NCI-H187 treated with DMSO at 0.1 percent for 48 hours (cell line): ENCODE data around the gene SPP1.
"Not testable (repeated sequence)": the region's sequence is repeated elsewhere in the genome, so short reads cannot be mapped to it uniquely, and the experiment has no call there.

Source experiments
- DNase-seq: peaks from one replicate; lab custom pipeline; 2025; lab: John Stamatoyannopoulos, UW

Gene SPP1

DNA sequence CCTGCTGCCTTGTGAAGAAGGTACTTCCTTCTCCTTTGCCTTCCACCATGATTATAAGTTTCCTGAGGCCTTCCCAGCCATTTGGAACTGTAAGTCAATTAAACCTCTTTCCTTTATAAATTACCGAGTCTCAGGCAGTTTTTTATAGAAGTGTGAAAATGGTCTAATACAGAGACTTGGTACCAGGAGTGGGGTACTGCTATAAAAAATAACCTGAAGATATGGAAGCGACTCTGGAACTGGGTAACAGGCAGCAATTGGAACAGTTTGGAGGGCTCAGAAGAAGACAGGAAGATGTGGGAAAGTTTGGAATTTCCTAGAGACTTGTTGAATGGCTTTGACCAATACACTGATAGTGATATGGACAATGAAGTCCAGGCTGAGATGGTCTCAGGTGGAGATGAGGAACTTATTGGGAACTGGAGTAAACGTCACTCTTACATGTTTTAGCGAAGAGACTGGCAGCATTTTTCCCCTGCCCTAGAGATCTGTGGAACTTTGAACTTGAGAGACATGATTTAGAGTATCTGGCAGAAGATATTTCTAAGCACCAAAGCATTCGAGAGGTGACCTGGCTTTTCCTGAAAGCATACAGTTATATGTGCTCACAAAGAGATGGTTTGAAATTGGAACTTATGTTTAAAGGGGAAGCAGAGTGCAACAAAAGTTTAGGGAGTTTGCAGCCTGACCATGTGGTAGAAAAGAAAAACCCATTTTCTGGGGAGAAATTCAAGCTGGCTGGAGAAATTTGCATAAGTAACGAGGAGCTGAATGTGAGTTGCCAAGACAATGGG lies 50.6 kb downstream of the SPP1 start:
- not testable (repeated sequence) for DNase-seq

DNA sequence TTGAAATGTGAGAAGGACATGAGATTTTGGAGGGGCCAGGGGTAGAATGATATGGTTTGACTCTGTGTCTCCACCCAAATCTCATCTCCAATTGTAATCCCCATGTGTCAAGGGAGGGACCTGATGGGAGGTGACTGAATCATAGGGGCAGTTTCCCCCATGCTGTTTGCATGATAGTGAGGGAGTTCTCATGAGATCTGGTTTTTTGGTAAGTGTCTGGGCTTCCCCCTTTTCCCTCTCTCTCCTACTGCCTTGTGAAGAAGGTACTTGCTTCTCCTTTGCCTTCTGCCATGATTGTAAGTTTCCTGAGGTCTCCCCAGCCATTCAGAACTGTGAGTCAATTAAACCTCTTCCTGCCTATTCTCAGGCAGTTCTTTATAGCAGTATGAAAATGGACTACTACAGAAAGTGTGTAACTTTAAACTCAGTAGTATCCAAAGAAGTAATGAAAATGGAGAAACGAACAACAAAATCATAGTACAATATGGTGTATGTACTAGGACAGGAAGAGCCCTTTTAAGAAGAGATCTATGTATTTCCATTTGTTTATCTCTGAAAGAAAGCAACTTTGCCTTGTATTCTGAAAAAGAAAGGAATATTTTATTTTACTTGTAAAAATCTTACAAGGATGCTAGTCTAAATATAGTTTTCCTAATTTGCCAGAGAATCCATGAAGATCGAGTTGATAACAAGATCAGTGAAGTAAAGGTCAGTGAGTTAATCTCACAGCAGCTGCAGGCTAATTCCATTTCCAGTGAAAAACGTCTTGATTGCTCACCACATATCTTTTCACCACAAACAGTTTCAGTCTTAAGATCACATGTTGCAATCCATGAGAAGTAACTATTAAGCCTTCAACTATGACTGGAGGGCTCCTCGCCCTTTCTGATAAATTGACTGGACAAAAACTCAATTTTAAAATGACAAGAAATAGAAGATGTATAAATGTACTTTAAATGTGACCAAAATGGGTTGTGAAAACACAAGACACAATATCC lies 52.4 kb downstream of the SPP1 start:
- DNase-seq = no peak

DNA sequence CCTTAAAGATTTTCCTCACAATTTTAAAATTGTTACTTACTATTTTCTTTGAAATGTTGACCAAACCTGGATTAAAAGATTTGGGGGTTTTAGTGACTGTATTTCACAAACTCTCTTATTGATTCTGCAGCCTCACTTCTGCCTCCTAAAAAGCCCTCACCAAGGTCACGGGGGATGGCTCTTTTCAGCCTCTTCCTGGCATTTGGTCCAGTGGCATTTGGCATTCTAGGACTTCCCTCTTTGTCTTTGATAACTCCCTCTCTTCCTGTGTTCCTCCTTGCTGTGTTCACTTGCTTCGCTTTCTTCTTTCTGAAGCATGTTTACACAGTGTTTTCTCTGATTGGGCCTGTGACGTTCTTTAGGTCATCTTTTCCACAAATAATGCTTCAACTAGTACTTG lies 53.4 kb downstream of the SPP1 start:
- DNase-seq = no peak

DNA sequence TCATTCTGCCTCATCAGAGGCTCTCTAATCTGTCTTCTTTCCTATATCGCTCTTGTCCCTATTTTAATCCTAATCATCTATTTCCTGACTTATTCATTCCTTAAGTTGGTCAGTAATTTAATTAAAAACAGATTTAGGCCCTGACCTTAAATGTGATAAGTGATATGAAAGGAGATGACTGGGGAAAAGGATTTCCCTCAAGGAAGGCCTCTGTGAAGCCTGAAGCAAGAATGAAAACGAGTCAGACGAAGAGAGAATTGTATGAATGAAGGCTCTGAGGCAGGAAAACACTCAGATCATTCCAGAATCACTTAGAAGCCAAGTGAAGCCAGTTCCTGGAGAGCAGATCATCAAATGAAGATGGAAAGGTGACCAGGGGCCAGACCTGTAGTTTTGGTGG lies 54.0 kb downstream of the SPP1 start:
- no peak for DNase-seq

DNA sequence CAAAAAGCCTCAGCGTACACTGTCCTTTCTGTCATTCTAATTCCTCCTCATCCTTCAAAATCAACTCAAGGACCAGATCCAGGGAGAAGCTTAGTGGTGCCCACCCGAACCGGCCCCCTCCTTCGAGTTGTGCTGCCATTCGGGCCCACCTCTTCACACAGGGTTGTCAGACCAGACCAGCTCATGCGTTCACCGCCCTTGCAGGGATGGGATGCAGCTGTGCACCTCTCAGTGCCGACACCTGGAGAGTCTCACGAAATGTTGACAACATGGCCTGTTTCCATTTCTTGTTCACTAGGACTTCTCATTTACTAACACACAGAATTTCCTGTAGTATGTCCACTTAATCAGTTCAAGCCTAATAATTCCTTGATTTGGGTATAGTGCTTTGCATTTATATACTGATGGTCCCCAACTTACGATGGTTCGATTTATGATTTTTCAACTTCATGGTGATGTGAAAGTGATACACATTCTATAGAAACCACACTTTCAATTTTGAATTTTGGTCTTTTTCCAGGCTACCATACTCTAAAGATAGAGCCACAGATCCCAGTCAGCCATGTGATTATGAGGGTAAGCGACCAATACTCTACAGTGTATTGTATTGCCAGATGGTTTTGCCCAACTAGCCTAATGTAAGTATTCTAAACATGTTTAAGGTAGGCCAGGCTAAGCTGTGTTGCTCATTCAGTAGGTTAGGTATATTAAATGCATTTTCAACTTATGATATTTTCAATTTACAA lies 55.2 kb downstream of the SPP1 start:
- no peak for DNase-seq
